HepG2 (cell line): ENCODE measurements around the gene RDH12. TPM values are rescaled to one million over a fixed set of nuclear protein-coding genes. Genes with fewer than 3 reads are reported as not detected.

Source experiments
- AKNA ChIP-seq: sonication (generic); formaldehyde crosslinking; IDR thresholded peaks from 2 replicates; pipeline ENCODE4 v1.4.0; 2020; ENCODE audit warnings: missing genetic modification reagents, borderline replicate concordance
- FOXP1 ChIP-seq, 2 experiments: fragments of 450-650 bp in 1 of 2; IDR thresholded peaks; 2 replicates each; pipeline ENCODE4 v1.6.1; 2017 to 2018; ENCODE audit warnings: antibody characterized with exemption in 1 of 2
- GMEB1 ChIP-seq: sonication (generic); formaldehyde crosslinking; IDR thresholded peaks from 2 replicates; pipeline ENCODE4 v1.5.1; 2020; ENCODE audit warnings: missing genetic modification reagents, mild to moderate bottlenecking, borderline replicate concordance
- HMGXB3 ChIP-seq: sonication (generic); formaldehyde crosslinking; IDR thresholded peaks from 2 replicates; pipeline ENCODE4 v1.4.0; 2020; ENCODE audit warnings: missing genetic modification reagents, borderline replicate concordance
- HNRNPH1 ChIP-seq: fragments of 200-400 bp; formaldehyde crosslinking; optimal IDR thresholded peaks from 2 replicates; pipeline ENCODE3; 2017; ENCODE audit warnings: mild to moderate bottlenecking, low read depth, low read length
- KLF16 ChIP-seq, 2 experiments: sonication (generic) in 1 of 2; formaldehyde crosslinking in 1 of 2; IDR thresholded peaks; 2 replicates each; pipeline versions ENCODE4 v1.6.1 to v1.8.0; 2016 to 2023; ENCODE audit warnings: missing genetic modification reagents in 2 of 2, missing compliant biosample characterization in 1 of 2
- LBX2 ChIP-seq: sonication (generic); formaldehyde crosslinking; IDR thresholded peaks from 2 replicates; pipeline ENCODE4 v1.5.0; 2020; ENCODE audit warnings: missing genetic modification reagents, mild to moderate bottlenecking, borderline replicate concordance
- NR2C2 ChIP-seq: sonication (generic); formaldehyde crosslinking; IDR thresholded peaks from 2 replicates; pipeline ENCODE4 v1.4.0; 2020; ENCODE audit warnings: missing genetic modification reagents, mild to moderate bottlenecking, moderate library complexity, borderline replicate concordance
- NRL ChIP-seq: sonication (generic); formaldehyde crosslinking; IDR thresholded peaks from 2 replicates; pipeline ENCODE4 v1.5.0; 2020; ENCODE audit warnings: missing genetic modification reagents, mild to moderate bottlenecking, moderate library complexity, borderline replicate concordance
- SAP130 ChIP-seq: IDR thresholded peaks from 2 replicates; pipeline ENCODE4 v1.6.1; 2016; ENCODE audit warnings: low read depth
- SMC3 ChIP-seq: IDR thresholded peaks from 2 replicates; pipeline ENCODE4 v1.6.1; 2011; ENCODE audit warnings: low read length, improper control_type of control experiment
- SNAPC2 ChIP-seq: sonication (generic); formaldehyde crosslinking; IDR thresholded peaks from 2 replicates; pipeline ENCODE4 v1.8.1; 2022; ENCODE audit warnings: mild to moderate bottlenecking, missing genetic modification reagents
- SSRP1 ChIP-seq: IDR thresholded peaks from 2 replicates; pipeline ENCODE4 v1.6.1; 2016; ENCODE audit warnings: control low read depth
- ZNF12 ChIP-seq: sonication (generic); formaldehyde crosslinking; IDR thresholded peaks from 2 replicates; pipeline ENCODE4 v1.5.0; 2020; ENCODE audit warnings: missing genetic modification reagents
- ZNF766 ChIP-seq: sonication (generic); formaldehyde crosslinking; IDR thresholded peaks from 2 replicates; pipeline ENCODE4 v1.5.0; 2020; ENCODE audit warnings: missing genetic modification reagents, borderline replicate concordance
- ZSCAN5A ChIP-seq: sonication (generic); formaldehyde crosslinking; IDR thresholded peaks from 2 replicates; pipeline ENCODE4 v1.8.0; 2022; ENCODE audit warnings: mild to moderate bottlenecking, missing genetic modification reagents, borderline replicate concordance
- polyA plus RNA-seq, 8 experiments: library from polyadenylated mRNA; depleted of rRNA in 3 of 8; stranded (reverse) in 7 of 8; unstranded in 1 of 8; fragments of >200 nt; fragmentation: Illumina TruSeq in 4 of 8; extraction: Trizol in 4 of 8; gene quantifications; 2 replicates each; pipeline versions ENCODE4 v1.2.1 to v1.2.3, GENCODE V29; 2011 to 2016; ENCODE audit warnings: low read depth in 4 of 8, missing spikeins in 1 of 8, mixed read lengths in 1 of 8; ENCODE audit not compliant: insufficient read depth in 1 of 8
- total RNA-seq, 5 experiments: library from RNA; depleted of rRNA; stranded (reverse); fragments of >200 nt; fragmentation: Illumina TruSeq; extraction: Trizol; gene quantifications; 2 replicates each; pipeline ENCODE4 v1.2.3, GENCODE V29; 2016; ENCODE audit warnings: low read depth in 1 of 5

RDH12 gene
- total and polyA plus RNA-seq, 2 of the 13 experiments (the other 11 are each of a cell fraction or from before 2014, with no cell fraction given) = 1.6 to 2.1 TPM

- TF ChIP-seq SMC3 (no peak; the same call in 1 of the 2 replicates), GMEB1 (CRISPR knock-in tag) (peak; percentile 51; the same call in 1 of the 2 replicates), LBX2 (CRISPR knock-in tag) (no peak), SSRP1 (CRISPR knock-in tag) (no peak), NR2C2 (peak; percentile 67; the same call in 1 of the 2 replicates), FOXP1 (IDR thresholded peaks at IDR 0.05) (no peak), FOXP1 (CRISPR knock-in tag; IDR thresholded peaks at IDR 0.05) (no peak), KLF16 (CRISPR knock-in tag; IDR thresholded peaks at IDR 0.05) (peak; percentile 52 to 58; a peak in 2 of 4 replicates), NRL (CRISPR knock-in tag) (no peak; the same call in 1 of the 2 replicates), ZSCAN5A (CRISPR knock-in tag) (0 out of 2 replicates have a peak, but pooled peaks have one; percentile 28), HMGXB3 (peak; percentile 55; the same call in 1 of the 2 replicates), HNRNPH1 (no peak), SNAPC2 (CRISPR knock-in tag) (0 out of 2 replicates have a peak, but pooled peaks have one; percentile 79), ZNF766 (CRISPR knock-in tag) (no peak), ZNF12 (CRISPR knock-in tag) (no peak), SAP130 (CRISPR knock-in tag) (peak; percentile 92), AKNA (CRISPR knock-in tag) (no peak)
Observed at GRCh38 chr14:67695394-67695949, 6.2 kb upstream of the RDH12 start, which contains the start of gene RDH11 (continued).
